ENCODE results near the gene ANKRD53. TPM values are rescaled to one million over a fixed set of nuclear protein-coding genes. Genes with fewer than 3 reads are reported as not detected.

Gene ANKRD53
- total and polyA plus RNA-seq, 5 donors from 2014 or later: 0.09 to 0.94 TPM; not detected in 3

- H3K9me3 Mint-ChIP-seq: peaks cover 0 to 3% (median 0%) of the 10 kb centered on the region in 7 donors
- peak; percentile 98 to 99 for ATAC-seq (ENCODE audit: low read depth in 2 of 2)
- peak; percentile 68 to 87 (median 81) for DNase-seq
- Histone ChIP-seq H3K4me3 (ENCODE audit: low read depth, low read length) (no peak overlapping the region), H3K27me3 (ENCODE audit: control insufficient read depth, insufficient read depth, low read length) (no peaks in the 10 kb centered on the region), H3K9me3 (ENCODE audit: control insufficient read depth in 2 of 2, low read length in 2 of 2) (no peaks in the 10 kb centered on the region), H3K4me1 (ENCODE audit: control insufficient read depth, insufficient read depth, low read length, poor library complexity, severe bottlenecking) (peaks cover 12% of the 10 kb centered on the region), H3K27ac (ENCODE audit: insufficient read depth, low read length, poor library complexity, severe bottlenecking) (no peak overlapping the region), H3K36me3 (ENCODE audit: control insufficient read depth, insufficient read depth, low read length) (peaks cover 36% of the 10 kb centered on the region)
- H3K4me1 Mint-ChIP-seq: peaks cover 0 to 27% (median 7%) of the 10 kb centered on the region in 4 donors
- no peaks in the 10 kb centered on the region for H3K27me3 Mint-ChIP-seq
- peaks cover 30% of the 10 kb centered on the region for H3K36me3 Mint-ChIP-seq
- H3K27ac Mint-ChIP-seq: peak overlapping the region in 1 of 3 donors; percentile 56
- H3K4me3 Mint-ChIP-seq: peak overlapping the region in 2 of 4 donors; percentile 60 to 74
These were observed 6.3 kb downstream of the ANKRD53 start for GRCh38 chr2:70984576-70985282.

DNA sequence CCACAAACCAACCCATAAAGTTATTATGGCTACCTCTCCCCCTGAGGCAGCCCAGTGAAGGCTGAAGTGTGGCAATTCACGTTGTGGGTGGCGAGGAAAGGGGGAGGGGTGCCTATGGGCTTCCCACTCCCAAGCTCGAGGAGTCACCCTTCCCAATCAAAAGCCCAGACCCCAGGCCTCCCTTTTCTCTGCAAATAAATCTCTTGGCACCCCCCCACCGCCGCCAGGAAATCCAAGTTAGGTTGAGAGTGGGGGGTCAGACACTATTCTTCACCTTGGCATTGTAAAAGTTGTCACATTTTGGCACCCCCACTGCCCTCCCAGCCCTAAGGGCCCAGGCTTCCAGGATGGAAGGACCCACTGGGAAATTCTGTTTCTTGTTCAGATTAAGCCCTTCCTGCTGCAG is 6.9 kb downstream of the ANKRD53 start:
- H3K4me3 Mint-ChIP-seq: no peak overlapping the region
- DNase-seq: no peak
- peaks cover 0 to 3% (median 0%) of the 10 kb centered on the region in 7 donors for H3K9me3 Mint-ChIP-seq

GRCh38 chr2:70985956-70986355 is 7.5 kb downstream of the ANKRD53 start:
- ATAC-seq (ENCODE audit: low read depth in 2 of 2) (no peak), DNase-seq (no peak)
- Mint-ChIP-seq H3K4me3 (peak overlapping the region in 2 of 4 donors; percentile 1 to 74), H3K27me3 (no peaks in the 10 kb centered on the region), H3K27ac (no peak overlapping the region), H3K36me3 (peaks cover 32% of the 10 kb centered on the region), H3K4me1 (peaks cover 0 to 34% (median 8%) of the 10 kb centered on the region in 4 donors), H3K9me3 (peaks cover 0 to 3% (median 0%) of the 10 kb centered on the region in 7 donors)
- H3K27me3 ChIP-seq (ENCODE audit: control insufficient read depth, insufficient read depth, low read length): no peaks in the 10 kb centered on the region
- H3K4me1 ChIP-seq (ENCODE audit: control insufficient read depth, insufficient read depth, low read length, poor library complexity, severe bottlenecking): peaks cover 12% of the 10 kb centered on the region
- H3K9me3 ChIP-seq (ENCODE audit: control insufficient read depth in 2 of 2, low read length in 2 of 2): no peaks in the 10 kb centered on the region
- no peak overlapping the region for H3K4me3 ChIP-seq (ENCODE audit: low read depth, low read length)
- no peak overlapping the region for H3K27ac ChIP-seq (ENCODE audit: insufficient read depth, low read length, poor library complexity, severe bottlenecking)
- H3K36me3 ChIP-seq (ENCODE audit: control insufficient read depth, insufficient read depth, low read length): peaks cover 48% of the 10 kb centered on the region

More for the DNA sequence above, 6.9 kb downstream of the ANKRD53 start:
- Histone ChIP-seq H3K27ac (ENCODE audit: insufficient read depth, low read length, poor library complexity, severe bottlenecking) (no peak overlapping the region), H3K36me3 (ENCODE audit: control insufficient read depth, insufficient read depth, low read length) (peaks cover 42% of the 10 kb centered on the region), H3K4me1 (ENCODE audit: control insufficient read depth, insufficient read depth, low read length, poor library complexity, severe bottlenecking) (peaks cover 12% of the 10 kb centered on the region), H3K4me3 (ENCODE audit: low read depth, low read length) (no peak overlapping the region), H3K9me3 (ENCODE audit: control insufficient read depth in 2 of 2, low read length in 2 of 2) (no peaks in the 10 kb centered on the region), H3K27me3 (ENCODE audit: control insufficient read depth, insufficient read depth, low read length) (no peaks in the 10 kb centered on the region)
- peak overlapping the region in 1 of 3 donors; percentile 56 for H3K27ac Mint-ChIP-seq
- H3K4me1 Mint-ChIP-seq: peaks cover 0 to 28% (median 7%) of the 10 kb centered on the region in 4 donors
- H3K36me3 Mint-ChIP-seq: peaks cover 30% of the 10 kb centered on the region
- no peak for ATAC-seq (ENCODE audit: low read depth in 2 of 2)
- no peaks in the 10 kb centered on the region for H3K27me3 Mint-ChIP-seq

- H3K4me3 ChIP-seq (ENCODE audit: low read depth, low read length): no peak overlapping the region
- H3K27me3 Mint-ChIP-seq: no peaks in the 10 kb centered on the region
- H3K4me3 Mint-ChIP-seq: peak overlapping the region in 1 of 4 donors; percentile 1
- no peak overlapping the region for H3K27ac ChIP-seq (ENCODE audit: insufficient read depth, low read length, poor library complexity, severe bottlenecking)
- ATAC-seq (ENCODE audit: low read depth in 2 of 2) (no peak), DNase-seq (no peak)
- H3K9me3 ChIP-seq (ENCODE audit: control insufficient read depth in 2 of 2, low read length in 2 of 2): no peaks in the 10 kb centered on the region
- H3K9me3 Mint-ChIP-seq: peaks cover 0 to 3% (median 0%) of the 10 kb centered on the region in 7 donors
- peak overlapping the region in 1 of 3 donors; percentile 29 for H3K27ac Mint-ChIP-seq
- no peaks in the 10 kb centered on the region for H3K27me3 ChIP-seq (ENCODE audit: control insufficient read depth, insufficient read depth, low read length)
- peaks cover 34% of the 10 kb centered on the region for H3K36me3 Mint-ChIP-seq
- H3K4me1 ChIP-seq (ENCODE audit: control insufficient read depth, insufficient read depth, low read length, poor library complexity, severe bottlenecking): peaks cover 14% of the 10 kb centered on the region
- H3K4me1 Mint-ChIP-seq: peaks cover 0 to 40% (median 12%) of the 10 kb centered on the region in 4 donors
- peaks cover 55% of the 10 kb centered on the region for H3K36me3 ChIP-seq (ENCODE audit: control insufficient read depth, insufficient read depth, low read length)
These were observed 8.2 kb downstream of the ANKRD53 start for GRCh38 chr2:70986499-70987189.

GRCh38 chr2:70987386-70987785 is 9.0 kb downstream of the ANKRD53 start:
- Histone ChIP-seq H3K27me3 (ENCODE audit: control insufficient read depth, insufficient read depth, low read length) (no peaks in the 10 kb centered on the region), H3K4me3 (ENCODE audit: low read depth, low read length) (no peak overlapping the region), H3K9me3 (ENCODE audit: control insufficient read depth in 2 of 2, low read length in 2 of 2) (no peaks in the 10 kb centered on the region), H3K36me3 (ENCODE audit: control insufficient read depth, insufficient read depth, low read length) (peaks cover 57% of the 10 kb centered on the region), H3K4me1 (ENCODE audit: control insufficient read depth, insufficient read depth, low read length, poor library complexity, severe bottlenecking) (peaks cover 16% of the 10 kb centered on the region), H3K27ac (ENCODE audit: insufficient read depth, low read length, poor library complexity, severe bottlenecking) (no peak overlapping the region)
- ATAC-seq (ENCODE audit: low read depth in 2 of 2): no peak
- Mint-ChIP-seq H3K27ac (no peak overlapping the region), H3K4me3 (peak overlapping the region in 1 of 4 donors; percentile 5), H3K36me3 (peaks cover 34% of the 10 kb centered on the region), H3K9me3 (peaks cover 0 to 3% (median 0%) of the 10 kb centered on the region in 7 donors), H3K4me1 (peaks cover 0 to 41% (median 15%) of the 10 kb centered on the region in 4 donors), H3K27me3 (no peaks in the 10 kb centered on the region)
- no peak for DNase-seq

GRCh38 chr2:70988151-70988550 is 9.7 kb downstream of the ANKRD53 start:
- Mint-ChIP-seq H3K27me3 (no peaks in the 10 kb centered on the region), H3K4me1 (peaks cover 6 to 48% (median 21%) of the 10 kb centered on the region in 4 donors), H3K4me3 (no peak overlapping the region), H3K9me3 (peaks cover 0 to 3% (median 0%) of the 10 kb centered on the region in 7 donors), H3K27ac (no peak overlapping the region), H3K36me3 (peaks cover 36% of the 10 kb centered on the region)
- Histone ChIP-seq H3K36me3 (ENCODE audit: control insufficient read depth, insufficient read depth, low read length) (peaks cover 59% of the 10 kb centered on the region), H3K27ac (ENCODE audit: insufficient read depth, low read length, poor library complexity, severe bottlenecking) (no peak overlapping the region), H3K4me1 (ENCODE audit: control insufficient read depth, insufficient read depth, low read length, poor library complexity, severe bottlenecking) (peaks cover 21% of the 10 kb centered on the region), H3K9me3 (ENCODE audit: control insufficient read depth in 2 of 2, low read length in 2 of 2) (no peaks in the 10 kb centered on the region), H3K27me3 (ENCODE audit: control insufficient read depth, insufficient read depth, low read length) (no peaks in the 10 kb centered on the region), H3K4me3 (ENCODE audit: low read depth, low read length) (no peak overlapping the region)
- ATAC-seq (ENCODE audit: low read depth in 2 of 2) (no peak), DNase-seq (no peak)

- peaks cover 15 to 55% (median 27%) of the 10 kb centered on the region in 4 donors for H3K4me1 Mint-ChIP-seq
- H3K27ac Mint-ChIP-seq: peak overlapping the region in 2 of 3 donors; percentile 38 to 64
- Histone ChIP-seq H3K27me3 (ENCODE audit: control insufficient read depth, insufficient read depth, low read length) (no peaks in the 10 kb centered on the region), H3K36me3 (ENCODE audit: control insufficient read depth, insufficient read depth, low read length) (peaks cover 59% of the 10 kb centered on the region), H3K27ac (ENCODE audit: insufficient read depth, low read length, poor library complexity, severe bottlenecking) (no peak overlapping the region), H3K9me3 (ENCODE audit: control insufficient read depth in 2 of 2, low read length in 2 of 2) (no peaks in the 10 kb centered on the region), H3K4me3 (ENCODE audit: low read depth, low read length) (no peak overlapping the region), H3K4me1 (ENCODE audit: control insufficient read depth, insufficient read depth, low read length, poor library complexity, severe bottlenecking) (peaks cover 30% of the 10 kb centered on the region)
- ATAC-seq (ENCODE audit: low read depth in 2 of 2): no peak
- H3K4me3 Mint-ChIP-seq: no peak overlapping the region
- peaks cover 39% of the 10 kb centered on the region for H3K36me3 Mint-ChIP-seq
- peaks cover 0 to 3% (median 0%) of the 10 kb centered on the region in 7 donors for H3K9me3 Mint-ChIP-seq
- H3K27me3 Mint-ChIP-seq: no peaks in the 10 kb centered on the region
- DNase-seq: no peak
These were observed 10.6 kb downstream of the ANKRD53 start for GRCh38 chr2:70988726-70989648.
